B cell (primary cell): ENCODE results near the gene TTC19. TPM values are rescaled to one million over a fixed set of nuclear protein-coding genes. Genes with fewer than 3 reads are reported as not detected.

Source experiments
- ATAC-seq: fragments of 200-7000 bp; cut with Tn5 transposase; one replicate; pipeline ENCODE4 v1.10.0; 2021; ENCODE audit warnings: low read depth, mild to moderate bottlenecking, moderate number of reproducible peaks, moderate library complexity
- CTCF ChIA-PET: fragments of 350-600 bp; sonication (Branson Sonifier 250); formaldehyde crosslinking; loops from one replicate; lab custom pipeline; 2021; ENCODE audit warnings: antibody characterized with exemption, inconsistent platforms; lab: Charles Lee
- POLR2A ChIA-PET: fragments of 350-600 bp; sonication (Branson Sonifier 250); formaldehyde crosslinking; loops from one replicate; lab custom pipeline; 2021; ENCODE audit warnings: antibody characterized with exemption; lab: Charles Lee
- DNase-seq: peaks from one replicate; pipeline ENCODE4 v3.0.0; 2013
- H2AFZ ChIP-seq: 2 replicates; pipeline ENCODE4 v1.6.1; 2012; ENCODE audit warnings: mild to moderate bottlenecking, low read depth, low read length; ENCODE audit not compliant: insufficient read depth, poor library complexity, severe bottlenecking
- H3K27ac ChIP-seq, 2 donors: 1 replicate in 1 of 2; 2 replicates in 1 of 2; pipeline ENCODE4 v1.5.1; 2012 to 2013; ENCODE audit warnings: low read length in 2 of 2, mild to moderate bottlenecking in 2 of 2, moderate library complexity in 1 of 2
- H3K27me3 ChIP-seq, 4 experiments: fragments of 200-600 bp in 1 of 4; sonication (generic) in 1 of 4; replicated peaks in 1 of 4; 1 replicate in 2 of 4; 2 replicates in 2 of 4; pipeline versions ENCODE4 v1.6.1 to v1.7.0; 2013 to 2016; ENCODE audit warnings: low read length in 3 of 4, mild to moderate bottlenecking in 2 of 4, mixed read lengths in 1 of 4, moderate library complexity in 1 of 4; ENCODE audit not compliant: insufficient read depth in 4 of 4, control insufficient read depth in 3 of 4; ENCODE audit errors: control extremely low read depth in 1 of 4
- H3K36me3 ChIP-seq, 2 experiments: replicated peaks in 1 of 2; 1 replicate in 1 of 2; 2 replicates in 1 of 2; pipeline versions ENCODE4 v1.6.1 to v1.7.1; 2013; ENCODE audit warnings: low read length in 1 of 2; ENCODE audit not compliant: insufficient read depth in 2 of 2, control insufficient read depth in 1 of 2; ENCODE audit errors: control extremely low read depth in 1 of 2, extremely low read depth in 1 of 2
- H3K4me1 ChIP-seq, 2 donors: fragments of 200-600 bp in 1 of 2; sonication (generic) in 1 of 2; 1 replicate in 1 of 2; 2 replicates in 1 of 2; pipeline versions ENCODE4 v1.5.1 to v1.6.1; 2013 to 2017; ENCODE audit warnings: low read length in 2 of 2; ENCODE audit not compliant: control insufficient read depth in 2 of 2, insufficient read depth in 2 of 2
- H3K4me2 ChIP-seq: replicated peaks from 2 replicates; pipeline ENCODE3; 2012; ENCODE audit warnings: mild to moderate bottlenecking, low read depth, low read length; ENCODE audit not compliant: poor library complexity, severe bottlenecking
- H3K4me3 ChIP-seq, 5 experiments: fragments of 200-600 bp in 1 of 5; sonication (generic) in 1 of 5; 1 replicate in 3 of 5; 2 replicates in 2 of 5; pipeline versions ENCODE4 v1.5.1 to v1.7.0; 2011 to 2016; ENCODE audit warnings: low read length in 4 of 5, mild to moderate bottlenecking in 4 of 5, low read depth in 2 of 5, control low read depth in 1 of 5, moderate library complexity in 1 of 5; ENCODE audit not compliant: insufficient read depth in 1 of 5; ENCODE audit errors: control extremely low read depth in 1 of 5, extremely low read depth in 1 of 5
- H3K79me2 ChIP-seq: fragments of 200-600 bp; sonication (generic); one replicate; pipeline ENCODE4 v1.6.0; 2016; ENCODE audit warnings: low read length; ENCODE audit not compliant: control insufficient read depth, insufficient read depth
- H3K9ac ChIP-seq: fragments of 200-600 bp; sonication (generic); 2 replicates; pipeline ENCODE4 v1.6.1; 2017; ENCODE audit warnings: mild to moderate bottlenecking, low read length, moderate library complexity
- H3K9me3 ChIP-seq, 3 donors: one replicate each; pipeline versions ENCODE4 v1.6.1 to v1.7.1; 2013; ENCODE audit warnings: low read length in 2 of 3; ENCODE audit not compliant: control insufficient read depth in 2 of 3, insufficient read depth in 1 of 3; ENCODE audit errors: control extremely low read depth in 1 of 3
- H4K20me1 ChIP-seq: 2 replicates; pipeline ENCODE4 v1.6.0; 2012; ENCODE audit warnings: mild to moderate bottlenecking, low read length; ENCODE audit not compliant: insufficient read depth, control insufficient read depth, poor library complexity, severe bottlenecking
- H3K27ac Mint-ChIP-seq: one replicate; pipeline ENCODE4 v1.8.0; 2021; ENCODE audit warnings: mixed read lengths
- H3K27me3 Mint-ChIP-seq: one replicate; pipeline ENCODE4 v1.8.0; 2021; ENCODE audit warnings: mixed read lengths
- H3K4me1 Mint-ChIP-seq: one replicate; pipeline ENCODE4 v1.8.0; 2021; ENCODE audit warnings: mixed read lengths
- H3K4me3 Mint-ChIP-seq: one replicate; pipeline ENCODE4 v1.8.0; 2021; ENCODE audit warnings: mixed read lengths
- H3K9me3 Mint-ChIP-seq: one replicate; pipeline ENCODE4 v1.8.0; 2022; ENCODE audit warnings: mixed read lengths; ENCODE audit not compliant: insufficient read depth
- EZH2 ChIP-seq: IDR thresholded peaks from 2 replicates; pipeline ENCODE4 v1.6.1; 2012; ENCODE audit warnings: borderline replicate concordance, low read depth, mild to moderate bottlenecking, moderate library complexity, low read length; ENCODE audit not compliant: insufficient read depth, poor library complexity, severe bottlenecking
- WGBS: methylation state at CpG from one replicate; pipeline ENCODE4 v1.1.5; 2013; ENCODE audit warnings: missing lambda C conversion rate; ENCODE audit not compliant: insufficient coverage; 5-methylcytosine and 5-hydroxymethylcytosine counted together
- intact Hi-C: fragments of 100-400 bp; cut with micrococcal nuclease; formaldehyde crosslinking; loops from one replicate; pipeline ENCODE4 v1.10.0; 2022
- polyA plus RNA-seq: library from polyadenylated mRNA; depleted of rRNA; stranded (reverse); fragments of >200 nt; gene quantifications from 2 replicates; pipeline ENCODE4 v1.2.3, GENCODE V29; 2012
- total RNA-seq, 2 donors: library from RNA; stranded (reverse); fragments of 120-200 nt in 1 of 2; gene quantifications; 1 replicate in 1 of 2; 2 replicates in 1 of 2; pipeline versions ENCODE4 v1.2.3 to v1.2.4, GENCODE V29; 2013 to 2022
- TF ChIP-seq, protein P1 (sequence below): fragments of 200-600 bp; IDR thresholded peaks from one replicate; pipeline ENCODE4 v1.8.0; 2022; ENCODE audit warnings: antibody characterized with exemption, mild to moderate bottlenecking

Gene TTC19
- total and polyA plus RNA-seq, 2 donors (not counting 1 experiment from before 2014, with no cell fraction given) = 8.2 to 38.5 TPM

DNA sequence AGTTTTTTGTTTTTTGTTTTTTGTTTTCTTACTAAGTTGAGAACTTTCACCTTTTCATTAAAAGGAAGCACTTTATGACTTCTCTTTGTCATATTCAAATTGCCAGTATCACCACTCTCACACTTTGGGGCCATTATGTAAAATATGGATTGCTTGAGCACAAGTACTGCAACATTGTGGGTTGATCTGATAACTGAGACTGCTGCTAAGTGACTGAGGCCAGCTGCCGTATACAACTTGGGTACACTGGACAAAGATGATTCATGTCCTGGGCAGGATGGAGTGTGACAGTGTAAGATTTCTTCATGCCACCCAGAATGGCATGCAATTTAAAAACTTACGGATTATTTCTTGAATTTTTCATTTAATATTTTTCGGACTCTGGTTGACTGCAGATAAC, 7.8 kb downstream of the TTC19 start:
- TF ChIP-seq EZH2 = no peak
- TF ChIP-seq, protein P1, sequence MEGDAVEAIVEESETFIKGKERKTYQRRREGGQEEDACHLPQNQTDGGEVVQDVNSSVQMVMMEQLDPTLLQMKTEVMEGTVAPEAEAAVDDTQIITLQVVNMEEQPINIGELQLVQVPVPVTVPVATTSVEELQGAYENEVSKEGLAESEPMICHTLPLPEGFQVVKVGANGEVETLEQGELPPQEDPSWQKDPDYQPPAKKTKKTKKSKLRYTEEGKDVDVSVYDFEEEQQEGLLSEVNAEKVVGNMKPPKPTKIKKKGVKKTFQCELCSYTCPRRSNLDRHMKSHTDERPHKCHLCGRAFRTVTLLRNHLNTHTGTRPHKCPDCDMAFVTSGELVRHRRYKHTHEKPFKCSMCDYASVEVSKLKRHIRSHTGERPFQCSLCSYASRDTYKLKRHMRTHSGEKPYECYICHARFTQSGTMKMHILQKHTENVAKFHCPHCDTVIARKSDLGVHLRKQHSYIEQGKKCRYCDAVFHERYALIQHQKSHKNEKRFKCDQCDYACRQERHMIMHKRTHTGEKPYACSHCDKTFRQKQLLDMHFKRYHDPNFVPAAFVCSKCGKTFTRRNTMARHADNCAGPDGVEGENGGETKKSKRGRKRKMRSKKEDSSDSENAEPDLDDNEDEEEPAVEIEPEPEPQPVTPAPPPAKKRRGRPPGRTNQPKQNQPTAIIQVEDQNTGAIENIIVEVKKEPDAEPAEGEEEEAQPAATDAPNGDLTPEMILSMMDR = no peak
- H3K4me1 ChIP-seq = no peaks in the 10 kb centered on the region
- Mint-ChIP-seq H3K9me3 (no peaks in the 10 kb centered on the region), H3K4me1 (no peaks in the 10 kb centered on the region), H3K27ac (no peak overlapping the region), H3K27me3 (no peaks in the 10 kb centered on the region), H3K4me3 (no peak overlapping the region)
- H3K4me2 ChIP-seq = no peak overlapping the region
- H4K20me1 ChIP-seq = peaks cover 4% of the 10 kb centered on the region
- H3K27ac ChIP-seq = no peak overlapping the region
- H2AFZ ChIP-seq = no peak overlapping the region
- peaks cover 8% of the 10 kb centered on the region for H3K79me2 ChIP-seq
- intact Hi-C loops = no loop called here
- ATAC-seq = no peak
- WGBS = 83% methylated on average over 1 of the region's 3 CpGs
- no peak overlapping the region for H3K9ac ChIP-seq
- H3K36me3 ChIP-seq = peaks cover 32 to 71% of the 10 kb centered on the region in 2 experiments
- ChIA-PET POLR2A (no interaction called here), CTCF (no interaction called here)
- H3K27me3 ChIP-seq = no peaks in the 10 kb centered on the region
- no peak overlapping the region for H3K4me3 ChIP-seq
- H3K9me3 ChIP-seq = no peaks in the 10 kb centered on the region
- DNase-seq = no peak

DNA sequence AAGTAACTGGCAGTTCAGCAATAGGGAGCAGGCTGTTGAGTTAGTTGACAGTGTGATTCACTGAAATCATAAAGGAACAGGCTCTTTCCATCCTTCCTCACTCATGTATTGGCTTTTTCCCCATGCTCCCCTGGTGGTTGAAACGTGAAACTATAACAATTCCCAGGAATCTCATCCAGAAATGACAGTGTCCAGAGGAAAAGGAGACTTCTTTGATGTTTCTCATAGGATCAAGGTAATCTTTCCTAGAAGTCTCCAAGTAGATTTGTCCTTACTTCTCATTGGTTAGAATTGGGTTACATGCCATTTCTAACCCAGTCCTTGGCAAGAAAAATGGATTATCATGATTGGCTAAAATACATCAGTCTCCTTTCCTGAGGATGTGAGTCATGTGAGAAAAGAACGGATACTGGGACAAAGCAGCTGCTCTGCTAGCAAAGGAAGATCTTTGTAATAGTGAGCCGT, 14.4 kb downstream of the TTC19 start:
- no CpG with 5 or more reads among the region's 3 CpGs for WGBS

More for the DNA sequence above, 14.4 kb downstream of the TTC19 start:
- Histone ChIP-seq H3K9me3 (no peaks in the 10 kb centered on the region), H3K4me2 (no peak overlapping the region), H3K79me2 (peaks cover 15% of the 10 kb centered on the region), H3K27me3 (no peaks in the 10 kb centered on the region), H3K27ac (no peak overlapping the region), H3K4me3 (no peak overlapping the region), H3K4me1 (no peaks in the 10 kb centered on the region), H3K36me3 (peaks cover 10 to 46% of the 10 kb centered on the region in 2 experiments), H2AFZ (no peak overlapping the region), H3K9ac (no peak overlapping the region), H4K20me1 (peaks cover 4% of the 10 kb centered on the region)
- no peak for ATAC-seq
- Mint-ChIP-seq H3K4me1 (no peaks in the 10 kb centered on the region), H3K27me3 (no peaks in the 10 kb centered on the region), H3K9me3 (no peaks in the 10 kb centered on the region), H3K27ac (no peak overlapping the region), H3K4me3 (no peak overlapping the region)
- no peak for DNase-seq
- no peak for TF ChIP-seq EZH2
- TF ChIP-seq, protein P1 = no peak
- CTCF ChIA-PET = no interaction called here
- POLR2A ChIA-PET = no interaction called here
- intact Hi-C loops = no loop called here
